ENCODE data around the gene EEIG2.

DNA sequence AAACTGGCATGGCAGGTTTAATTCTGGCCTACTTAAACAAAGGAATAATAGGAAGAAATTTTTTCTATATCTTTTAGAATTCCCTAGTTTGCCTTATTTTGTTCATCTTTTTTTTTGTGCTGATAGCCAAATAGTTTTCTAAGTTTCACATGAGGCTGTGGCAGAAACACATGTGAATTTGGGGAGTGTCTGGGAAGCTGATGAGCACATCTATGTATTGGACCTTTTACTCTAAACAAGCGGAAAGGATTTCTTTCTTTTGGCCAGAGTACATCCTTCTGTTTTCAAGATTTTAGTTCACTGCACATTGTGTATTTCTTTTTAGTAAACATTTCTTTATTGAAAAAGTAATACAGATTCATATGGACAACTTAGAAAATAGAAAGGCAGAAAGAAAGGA, 5.6 kb downstream of the EEIG2 start:
- TF ChIP-seq, protein P1, sequence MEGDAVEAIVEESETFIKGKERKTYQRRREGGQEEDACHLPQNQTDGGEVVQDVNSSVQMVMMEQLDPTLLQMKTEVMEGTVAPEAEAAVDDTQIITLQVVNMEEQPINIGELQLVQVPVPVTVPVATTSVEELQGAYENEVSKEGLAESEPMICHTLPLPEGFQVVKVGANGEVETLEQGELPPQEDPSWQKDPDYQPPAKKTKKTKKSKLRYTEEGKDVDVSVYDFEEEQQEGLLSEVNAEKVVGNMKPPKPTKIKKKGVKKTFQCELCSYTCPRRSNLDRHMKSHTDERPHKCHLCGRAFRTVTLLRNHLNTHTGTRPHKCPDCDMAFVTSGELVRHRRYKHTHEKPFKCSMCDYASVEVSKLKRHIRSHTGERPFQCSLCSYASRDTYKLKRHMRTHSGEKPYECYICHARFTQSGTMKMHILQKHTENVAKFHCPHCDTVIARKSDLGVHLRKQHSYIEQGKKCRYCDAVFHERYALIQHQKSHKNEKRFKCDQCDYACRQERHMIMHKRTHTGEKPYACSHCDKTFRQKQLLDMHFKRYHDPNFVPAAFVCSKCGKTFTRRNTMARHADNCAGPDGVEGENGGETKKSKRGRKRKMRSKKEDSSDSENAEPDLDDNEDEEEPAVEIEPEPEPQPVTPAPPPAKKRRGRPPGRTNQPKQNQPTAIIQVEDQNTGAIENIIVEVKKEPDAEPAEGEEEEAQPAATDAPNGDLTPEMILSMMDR (IDR thresholded peaks at IDR 0.05): no peak
- TF ChIP-seq POLR2A (IDR thresholded peaks at IDR 0.05): no peak

Data from uterus (tissue), 2 donors.